Measurements from ENCODE around the gene NAT16. TPM values are rescaled to one million over a fixed set of nuclear protein-coding genes. Genes with fewer than 3 reads are reported as not detected.
"Not testable (repeated sequence)": the region's sequence is repeated elsewhere in the genome, so short reads cannot be mapped to it uniquely, and the experiment has no call there.

NAT16 gene
- total RNA-seq, 1 donor from 2014 or later, result 0.16 TPM

DNA sequence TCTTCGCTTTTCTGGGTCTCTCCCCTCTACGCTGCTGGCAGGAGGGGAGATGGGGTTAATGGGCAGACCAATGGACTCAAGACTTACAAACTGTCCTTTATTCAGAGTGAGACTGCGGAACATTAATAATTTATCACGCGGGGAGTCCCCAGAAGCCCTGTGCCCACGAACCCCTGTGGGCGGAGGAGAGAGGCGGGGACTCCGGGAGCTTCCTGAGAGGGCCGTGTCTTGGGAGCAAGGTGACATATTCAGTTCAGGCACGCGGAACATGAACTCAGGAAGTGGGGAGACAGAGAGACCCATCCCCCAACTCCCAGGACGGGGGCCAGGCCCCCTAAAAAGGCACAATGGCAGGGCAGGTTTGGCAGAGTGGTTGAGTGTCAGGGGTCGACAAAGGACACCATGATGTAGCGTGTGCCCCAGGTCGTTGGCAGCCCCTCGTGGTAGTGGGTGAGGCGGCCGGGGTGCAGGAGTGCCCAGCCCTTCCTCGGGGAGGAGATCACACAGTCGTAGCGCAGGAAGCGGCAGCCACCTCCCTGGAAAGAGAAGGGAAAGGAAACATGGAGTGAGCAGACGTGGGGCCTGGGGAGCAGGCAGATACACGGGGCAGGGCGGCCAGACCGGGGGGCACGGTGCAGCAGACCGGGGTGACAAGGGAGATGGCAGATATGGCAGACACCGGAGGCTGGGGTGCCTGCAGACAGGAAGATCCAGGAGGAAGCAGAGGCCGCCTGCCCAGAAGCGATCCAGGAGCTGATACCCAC is 26.0 kb upstream of the NAT16 start:
- H3K9me3 ChIP-seq (ENCODE audit: insufficient read depth, low read depth, low read length), result no peaks in the 10 kb centered on the region
- no peaks in the 10 kb centered on the region for H3K9me3 Mint-ChIP-seq (ENCODE audit: unreplicated experiment)
- no peak for TF ChIP-seq EZH2 (IDR thresholded peaks at IDR 0.05; ENCODE audit: insufficient read depth, low read length)
- TF ChIP-seq, protein P1, sequence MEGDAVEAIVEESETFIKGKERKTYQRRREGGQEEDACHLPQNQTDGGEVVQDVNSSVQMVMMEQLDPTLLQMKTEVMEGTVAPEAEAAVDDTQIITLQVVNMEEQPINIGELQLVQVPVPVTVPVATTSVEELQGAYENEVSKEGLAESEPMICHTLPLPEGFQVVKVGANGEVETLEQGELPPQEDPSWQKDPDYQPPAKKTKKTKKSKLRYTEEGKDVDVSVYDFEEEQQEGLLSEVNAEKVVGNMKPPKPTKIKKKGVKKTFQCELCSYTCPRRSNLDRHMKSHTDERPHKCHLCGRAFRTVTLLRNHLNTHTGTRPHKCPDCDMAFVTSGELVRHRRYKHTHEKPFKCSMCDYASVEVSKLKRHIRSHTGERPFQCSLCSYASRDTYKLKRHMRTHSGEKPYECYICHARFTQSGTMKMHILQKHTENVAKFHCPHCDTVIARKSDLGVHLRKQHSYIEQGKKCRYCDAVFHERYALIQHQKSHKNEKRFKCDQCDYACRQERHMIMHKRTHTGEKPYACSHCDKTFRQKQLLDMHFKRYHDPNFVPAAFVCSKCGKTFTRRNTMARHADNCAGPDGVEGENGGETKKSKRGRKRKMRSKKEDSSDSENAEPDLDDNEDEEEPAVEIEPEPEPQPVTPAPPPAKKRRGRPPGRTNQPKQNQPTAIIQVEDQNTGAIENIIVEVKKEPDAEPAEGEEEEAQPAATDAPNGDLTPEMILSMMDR (IDR thresholded peaks at IDR 0.05; ENCODE audit: insufficient read depth, low read depth, low read length), result no peak
- H3K4me3 Mint-ChIP-seq (ENCODE audit: unreplicated experiment), result no peak overlapping the region
- no peak overlapping the region for H3K27ac Mint-ChIP-seq (ENCODE audit: unreplicated experiment)
- peaks cover 21% of the 10 kb centered on the region for H3K27me3 Mint-ChIP-seq (ENCODE audit: low read depth, unreplicated experiment)
- H3K9ac ChIP-seq (ENCODE audit: low read length), result no peak overlapping the region
- no peak for DNase-seq (ENCODE audit: low read depth)
- peaks cover 2% of the 10 kb centered on the region for H3K4me1 ChIP-seq (ENCODE audit: insufficient read depth, low read length)
- no peak overlapping the region for H3K27ac ChIP-seq (ENCODE audit: low read depth, low read length)
- H3K79me2 ChIP-seq (ENCODE audit: insufficient read depth, low read length), result no peaks in the 10 kb centered on the region
- peaks cover 21% of the 10 kb centered on the region for H4K20me1 ChIP-seq (ENCODE audit: insufficient read depth, low read length)
- H3K36me3 ChIP-seq (ENCODE audit: insufficient read depth, low read length), result peaks cover 3% of the 10 kb centered on the region
- H3K4me3 ChIP-seq (ENCODE audit: insufficient read depth, low read depth, low read length), result no peak overlapping the region
- no peak overlapping the region for H2AFZ ChIP-seq (ENCODE audit: low read depth, low read length)
- peaks cover 15% of the 10 kb centered on the region for H3K27me3 ChIP-seq (ENCODE audit: insufficient read depth, low read length)
- peaks cover 7% of the 10 kb centered on the region for H3K36me3 Mint-ChIP-seq (ENCODE audit: low read depth, unreplicated experiment)
- H3K4me1 Mint-ChIP-seq (ENCODE audit: low read depth, unreplicated experiment), result no peaks in the 10 kb centered on the region
- H3K4me2 ChIP-seq (ENCODE audit: low read length), result no peak overlapping the region
- no peak for FAIRE-seq

GRCh38 chr7:101203740-101204738 is 23.9 kb upstream of the NAT16 start:
- H3K9ac ChIP-seq (ENCODE audit: low read length); H3K9me3 ChIP-seq (ENCODE audit: insufficient read depth, low read depth, low read length); H3K36me3 ChIP-seq (ENCODE audit: insufficient read depth, low read length); H3K79me2 ChIP-seq (ENCODE audit: insufficient read depth, low read length); H3K4me1 ChIP-seq (ENCODE audit: insufficient read depth, low read length); H3K27ac ChIP-seq (ENCODE audit: low read depth, low read length); H3K9me3 Mint-ChIP-seq (ENCODE audit: unreplicated experiment); H3K36me3 Mint-ChIP-seq (ENCODE audit: low read depth, unreplicated experiment); H3K4me3 Mint-ChIP-seq (ENCODE audit: unreplicated experiment); H2AFZ ChIP-seq (ENCODE audit: low read depth, low read length); FAIRE-seq; H3K4me3 ChIP-seq (ENCODE audit: insufficient read depth, low read depth, low read length); DNase-seq (ENCODE audit: low read depth); H3K4me2 ChIP-seq (ENCODE audit: low read length); H3K27ac Mint-ChIP-seq (ENCODE audit: unreplicated experiment); H3K4me1 Mint-ChIP-seq (ENCODE audit: low read depth, unreplicated experiment): not testable (repeated sequence)
- peaks cover 16% of the 10 kb centered on the region for H4K20me1 ChIP-seq (ENCODE audit: insufficient read depth, low read length)
- peaks cover 30% of the 10 kb centered on the region for H3K27me3 Mint-ChIP-seq (ENCODE audit: low read depth, unreplicated experiment)
- peaks cover 24% of the 10 kb centered on the region for H3K27me3 ChIP-seq (ENCODE audit: insufficient read depth, low read length)

GRCh38 chr7:101202603-101202918 is 22.5 kb upstream of the NAT16 start:
- Mint-ChIP-seq H3K4me1 (ENCODE audit: low read depth, unreplicated experiment) (no peaks in the 10 kb centered on the region), H3K27me3 (ENCODE audit: low read depth, unreplicated experiment) (peaks cover 30% of the 10 kb centered on the region), H3K27ac (ENCODE audit: unreplicated experiment) (no peak overlapping the region), H3K4me3 (ENCODE audit: unreplicated experiment) (no peak overlapping the region), H3K36me3 (ENCODE audit: low read depth, unreplicated experiment) (no peaks in the 10 kb centered on the region), H3K9me3 (ENCODE audit: unreplicated experiment) (no peaks in the 10 kb centered on the region)
- H2AFZ ChIP-seq (ENCODE audit: low read depth, low read length), result no peak overlapping the region
- peaks cover 8% of the 10 kb centered on the region for H4K20me1 ChIP-seq (ENCODE audit: insufficient read depth, low read length)
- peaks cover 24% of the 10 kb centered on the region for H3K27me3 ChIP-seq (ENCODE audit: insufficient read depth, low read length)
- no peak for DNase-seq (ENCODE audit: low read depth)
- no peaks in the 10 kb centered on the region for H3K36me3 ChIP-seq (ENCODE audit: insufficient read depth, low read length)
- no peaks in the 10 kb centered on the region for H3K9me3 ChIP-seq (ENCODE audit: insufficient read depth, low read depth, low read length)
- FAIRE-seq, result no peak
- H3K79me2 ChIP-seq (ENCODE audit: insufficient read depth, low read length), result no peaks in the 10 kb centered on the region
- no peak overlapping the region for H3K27ac ChIP-seq (ENCODE audit: low read depth, low read length)
- no peak for TF ChIP-seq EZH2 (IDR thresholded peaks at IDR 0.05; ENCODE audit: insufficient read depth, low read length)
- TF ChIP-seq, protein P1 (IDR thresholded peaks at IDR 0.05; ENCODE audit: insufficient read depth, low read depth, low read length), result no peak
- H3K4me3 ChIP-seq (ENCODE audit: insufficient read depth, low read depth, low read length), result no peak overlapping the region
- no peak overlapping the region for H3K9ac ChIP-seq (ENCODE audit: low read length)
- H3K4me2 ChIP-seq (ENCODE audit: low read length), result no peak overlapping the region
- peaks cover 2% of the 10 kb centered on the region for H3K4me1 ChIP-seq (ENCODE audit: insufficient read depth, low read length)

Data from astrocyte (in vitro differentiated cells and primary cell).